NCI-H345 treated with DMSO at 0.1 percent for 48 hours (cell line): ENCODE measurements around the gene FBXO33.

Source experiments
- DNase-seq: peaks from one replicate; lab custom pipeline; 2025; ENCODE audit not compliant: unreplicated experiment; lab: John Stamatoyannopoulos, UW

FBXO33 gene

GRCh38 chr14:39431416-39432178 is 636 bp downstream of the FBXO33 start:
- DNase-seq = no peak

- no peak for DNase-seq
Observed at GRCh38 chr14:39430762-39431415, 1.3 kb downstream of the FBXO33 start.

GRCh38 chr14:39428118-39428517 is 4.1 kb downstream of the FBXO33 start:
- no peak for DNase-seq

GRCh38 chr14:39426605-39427004 is 5.6 kb downstream of the FBXO33 start:
- no peak for DNase-seq

- DNase-seq = no peak
Observed at GRCh38 chr14:39425947-39426346, 6.3 kb downstream of the FBXO33 start.

GRCh38 chr14:39423793-39424192 is 8.4 kb downstream of the FBXO33 start:
- no peak for DNase-seq

GRCh38 chr14:39422243-39422642 is 10.0 kb downstream of the FBXO33 start:
- no peak for DNase-seq

- DNase-seq = no peak
Observed at GRCh38 chr14:39419272-39419671, 13.0 kb downstream of the FBXO33 start.

- peak; percentile 12 for DNase-seq
Observed at GRCh38 chr14:39417014-39417413, 15.2 kb downstream of the FBXO33 start.

- DNase-seq = no peak
Observed at GRCh38 chr14:39416072-39416471, 16.2 kb downstream of the FBXO33 start.

- no peak for DNase-seq
Observed at GRCh38 chr14:39406560-39406959, 25.7 kb downstream of the FBXO33 start.

GRCh38 chr14:39398382-39398781 is 33.9 kb downstream of the FBXO33 start:
- DNase-seq = no peak

- no peak for DNase-seq
Observed at GRCh38 chr14:39396448-39396847, 35.8 kb downstream of the FBXO33 start.

- DNase-seq = no peak
Observed at GRCh38 chr14:39395555-39396254, 36.5 kb downstream of the FBXO33 start.

GRCh38 chr14:39393289-39393688 is 38.9 kb downstream of the FBXO33 start:
- DNase-seq = no peak

GRCh38 chr14:39384177-39384576 is 48.1 kb downstream of the FBXO33 start:
- no peak for DNase-seq

- DNase-seq = no peak
Observed at GRCh38 chr14:39383741-39384140, 48.5 kb downstream of the FBXO33 start.

- DNase-seq = no peak
Observed at GRCh38 chr14:39383026-39383660, 49.1 kb downstream of the FBXO33 start.

GRCh38 chr14:39382463-39382862 is 49.8 kb downstream of the FBXO33 start:
- no peak for DNase-seq

- no peak for DNase-seq
Observed at GRCh38 chr14:39381366-39381765, 50.9 kb downstream of the FBXO33 start.

- DNase-seq = no peak
Observed at GRCh38 chr14:39376667-39377403, 55.4 kb downstream of the FBXO33 start.
